ENCODE results near the gene PPM1E.

The PPM1E gene

GRCh38 chr17:58996968-58997367, 241.3 kb downstream of the PPM1E start:
- ATAC-seq (no peak), DNase-seq (no peak)

DNA sequence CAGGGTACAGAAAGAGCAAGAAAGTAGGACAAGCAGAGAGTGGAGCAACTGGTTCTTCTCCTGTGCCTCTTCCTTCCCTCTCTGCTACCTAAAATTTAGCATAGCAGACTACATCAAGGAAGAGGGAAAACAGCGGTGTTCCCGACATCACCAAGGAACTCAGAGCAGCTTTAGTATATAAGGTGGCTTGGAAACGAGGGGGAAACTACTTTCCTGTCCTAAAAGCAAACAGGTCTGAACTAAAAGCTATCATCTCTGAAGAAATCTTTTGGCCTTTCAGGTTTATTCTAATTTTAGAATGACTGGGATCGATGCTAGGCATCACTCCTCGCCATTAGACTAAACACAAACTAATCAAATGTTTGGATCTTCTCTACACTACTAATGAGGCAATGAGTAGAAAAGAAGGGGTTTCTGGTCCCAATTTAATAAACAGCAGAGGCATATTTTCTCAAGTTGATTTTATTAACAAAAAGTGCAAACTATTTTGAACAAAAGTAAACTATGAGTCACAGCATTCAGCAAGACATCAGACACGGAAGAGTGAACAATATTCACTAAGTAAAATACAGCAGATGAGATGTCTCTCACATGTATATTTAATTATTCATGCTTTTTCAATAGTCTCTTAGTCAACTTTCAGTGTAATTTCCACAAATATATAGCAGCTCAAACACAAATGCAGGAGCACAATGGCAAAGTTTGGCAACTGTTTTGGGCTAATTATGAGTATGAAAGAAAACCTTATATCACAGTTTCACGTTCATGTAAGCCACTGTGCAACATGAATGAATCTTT, 242.3 kb downstream of the PPM1E start:
- DNase-seq: no peak
- ATAC-seq: no peak

GRCh38 chr17:58998871-58999270, 243.2 kb downstream of the PPM1E start:
- ATAC-seq (no peak), DNase-seq (no peak)

DNA sequence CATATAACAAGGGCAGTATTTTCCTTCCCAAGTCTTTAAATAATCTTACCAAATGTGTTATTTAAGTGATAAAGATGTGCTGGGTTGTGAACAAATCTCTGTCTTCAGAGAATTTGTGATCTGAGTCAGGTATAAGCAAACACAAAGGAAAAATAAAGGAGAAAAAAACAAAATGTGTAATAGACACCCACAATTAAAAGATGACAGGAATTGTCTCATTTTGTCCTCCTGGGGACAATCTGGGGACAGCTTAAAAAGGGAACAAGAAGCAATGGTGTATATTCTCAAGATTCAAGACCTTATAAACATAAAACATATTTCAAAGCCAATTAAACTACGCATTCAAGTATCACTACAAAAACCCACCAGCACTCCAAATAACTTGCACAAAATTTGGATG, 243.8 kb downstream of the PPM1E start:
- no peak for DNase-seq
- no peak for ATAC-seq

GRCh38 chr17:59000022-59000421, 244.4 kb downstream of the PPM1E start:
- no peak for ATAC-seq
- DNase-seq: no peak

GRCh38 chr17:59001158-59001814, 245.6 kb downstream of the PPM1E start:
- ATAC-seq (peak; percentile 98), DNase-seq (peak; percentile 69)

GRCh38 chr17:59002126-59002525, 246.5 kb downstream of the PPM1E start:
- ATAC-seq (no peak), DNase-seq (no peak)

GRCh38 chr17:59002848-59003247, 247.2 kb downstream of the PPM1E start:
- DNase-seq (no peak), ATAC-seq (no peak)

GRCh38 chr17:59003860-59004259, 248.2 kb downstream of the PPM1E start:
- DNase-seq (no peak), ATAC-seq (no peak)

DNA sequence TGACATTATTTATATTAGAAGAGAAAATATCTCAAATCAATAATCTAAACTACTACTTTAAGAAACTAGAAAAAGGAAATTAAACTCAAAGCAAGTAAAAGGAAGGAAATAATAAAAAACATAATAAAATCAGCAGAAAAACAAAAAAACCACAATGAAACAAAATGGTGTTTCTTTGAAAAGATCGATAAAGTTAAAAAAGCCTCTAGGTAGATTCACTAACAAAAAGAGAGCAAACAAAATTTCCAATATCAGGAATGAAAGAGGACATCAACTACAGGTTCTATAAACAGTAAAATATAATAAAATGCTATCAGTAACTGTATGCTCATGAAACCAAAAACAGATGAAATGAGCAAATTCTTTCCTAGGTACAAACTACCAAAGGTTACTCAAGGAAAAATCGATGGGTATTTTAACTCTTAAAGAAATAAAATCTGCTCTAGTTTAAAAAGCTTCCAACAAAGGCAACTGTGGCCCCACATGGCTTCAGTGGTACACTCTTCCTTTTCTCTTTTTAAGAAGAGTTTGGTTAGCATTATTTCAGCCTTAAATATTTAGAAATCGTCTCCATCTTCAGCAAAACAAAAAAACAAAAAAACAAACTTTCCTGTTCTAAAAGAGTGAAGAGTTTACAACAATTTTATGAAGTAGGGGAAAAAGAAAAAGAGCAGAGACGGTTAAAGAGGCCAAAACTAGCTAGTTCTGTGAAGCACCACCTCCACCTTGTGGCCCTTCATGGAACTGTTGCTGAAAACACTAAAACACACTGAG, 248.9 kb downstream of the PPM1E start:
- peak; percentile 63 for ATAC-seq
- peak; percentile 69 for DNase-seq

DNA sequence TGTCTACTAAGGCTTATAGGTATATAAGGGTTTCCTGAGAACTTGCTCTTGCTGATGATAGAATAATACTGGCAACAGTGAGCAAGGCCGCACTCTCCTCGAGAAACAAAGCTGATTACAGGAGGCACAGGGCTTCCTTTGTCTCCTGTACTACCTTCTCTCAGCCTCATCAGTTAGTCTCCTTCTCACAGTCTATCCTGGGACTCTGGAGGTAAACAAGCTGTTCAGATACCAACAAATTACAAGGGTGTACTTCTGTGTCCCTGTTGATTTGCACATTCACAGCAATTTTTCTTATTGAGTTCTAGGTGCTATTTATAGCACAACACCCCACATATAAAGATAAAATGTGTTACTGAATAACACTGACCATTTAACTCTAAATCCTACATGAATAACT, 252.3 kb downstream of the PPM1E start:
- no peak for DNase-seq
- no peak for ATAC-seq

- no peak for ATAC-seq
- DNase-seq: no peak
Measured at GRCh38 chr17:59008737-59009136, 253.1 kb downstream of the PPM1E start.

GRCh38 chr17:59010026-59010425, 254.4 kb downstream of the PPM1E start:
- ATAC-seq: no peak
- no peak for DNase-seq

- no peak for ATAC-seq
Measured at GRCh38 chr17:59011975-59012374, 256.3 kb downstream of the PPM1E start.

GRCh38 chr17:59018019-59018418, 262.4 kb downstream of the PPM1E start:
- no peak for ATAC-seq

More at GRCh38 chr17:59011975-59012374, 256.3 kb downstream of the PPM1E start:
- DNase-seq: no peak

DNA sequence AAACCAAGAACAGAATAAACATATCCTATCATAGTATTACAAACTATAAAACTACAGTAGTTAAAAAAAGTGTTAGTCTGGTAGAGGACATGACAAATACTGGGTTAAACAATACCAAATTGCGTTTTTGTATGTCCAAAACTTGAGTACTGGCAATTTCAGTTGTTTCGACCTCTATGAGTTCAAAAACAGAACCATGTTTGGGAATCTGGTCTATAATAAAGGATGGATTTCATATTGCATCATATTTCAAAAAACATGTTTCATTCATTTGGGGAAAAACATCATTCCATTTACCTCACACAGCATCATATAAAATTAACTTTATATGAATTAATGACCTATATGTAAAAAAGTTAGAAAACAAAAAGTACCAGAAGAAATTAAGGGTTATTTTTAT, 269.3 kb downstream of the PPM1E start:
- DNase-seq (no peak), ATAC-seq (no peak)

More at GRCh38 chr17:59018019-59018418, 262.4 kb downstream of the PPM1E start:
- DNase-seq: no peak

DNA sequence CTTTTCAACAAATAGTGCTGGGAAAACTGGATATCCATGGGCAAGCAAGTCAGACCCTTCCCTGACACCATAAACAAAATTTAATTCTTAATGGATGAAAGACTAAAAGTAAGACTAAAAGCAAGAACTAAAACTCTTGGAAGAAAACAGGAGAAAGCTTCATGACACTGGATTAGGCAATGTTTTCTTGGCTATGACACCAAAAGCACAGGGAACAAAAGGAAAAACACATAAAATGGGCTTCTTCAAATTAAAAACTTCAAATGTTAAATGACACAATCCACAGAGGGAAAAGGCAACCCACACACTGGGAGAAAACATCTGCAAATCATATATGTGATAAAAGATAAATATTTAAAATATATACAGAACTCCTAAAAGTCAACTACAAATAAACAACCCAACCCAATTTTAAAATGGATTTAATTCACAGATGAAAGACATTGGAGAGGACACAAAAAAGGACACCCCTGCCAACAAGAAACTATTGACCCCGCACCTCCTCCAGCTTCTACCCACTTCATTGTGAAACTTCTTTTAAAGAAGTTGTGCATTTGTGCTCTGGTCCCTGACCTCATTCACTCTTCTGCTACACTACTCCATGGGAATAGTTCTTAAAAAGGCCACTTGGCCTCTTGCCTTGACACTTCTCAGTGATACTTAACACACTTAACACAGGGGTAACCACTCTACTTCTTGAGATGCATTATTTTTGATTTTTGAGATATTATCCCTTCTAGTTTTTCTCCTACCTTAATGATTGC, 270.7 kb downstream of the PPM1E start:
- ATAC-seq (no peak), DNase-seq (no peak)

- ATAC-seq (no peak), DNase-seq (no peak)
Measured at GRCh38 chr17:59027750-59028149, 272.1 kb downstream of the PPM1E start.

DNA sequence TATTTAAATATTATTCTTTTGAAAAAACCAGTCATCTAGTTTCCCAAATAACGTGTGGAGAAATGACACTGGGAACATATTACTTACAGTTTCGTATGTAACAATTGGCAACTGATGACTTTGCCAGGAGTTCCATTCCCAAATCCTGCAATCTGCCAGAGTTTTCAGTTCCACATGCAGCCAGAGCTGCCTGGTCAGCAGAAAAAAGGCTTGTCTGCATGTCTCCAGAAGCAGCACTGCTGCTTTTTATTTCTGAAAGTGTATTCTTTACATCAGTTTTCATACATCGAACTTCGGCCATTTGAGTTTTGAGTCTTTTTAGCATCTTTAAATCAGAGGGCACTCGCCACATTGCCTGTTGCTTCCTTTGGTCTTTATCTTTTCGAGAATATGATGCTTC, 272.7 kb downstream of the PPM1E start:
- no peak for DNase-seq
- no peak for ATAC-seq

DNA sequence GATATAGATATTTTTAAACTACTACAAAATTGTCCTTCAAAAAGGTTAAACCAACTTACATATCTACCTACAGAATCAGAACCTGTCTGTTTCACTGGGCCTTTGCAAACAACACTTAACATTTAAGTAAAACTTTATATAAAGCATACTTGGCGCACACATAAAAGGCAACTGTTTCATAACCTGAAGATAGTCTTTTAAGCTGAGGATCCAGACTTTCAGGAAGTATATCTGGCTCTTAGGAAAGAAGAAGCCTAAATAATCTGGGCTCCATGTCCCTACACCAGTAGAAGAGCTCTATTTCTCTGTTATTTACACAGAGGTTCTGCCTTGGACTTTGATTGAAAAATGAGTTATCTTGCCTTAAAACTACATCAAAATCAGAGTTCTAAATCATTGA, 275.2 kb downstream of the PPM1E start:
- DNase-seq (no peak), ATAC-seq (no peak)
